GM23338 (cell line): Measurements from ENCODE around the gene MPRIP. TPM values are rescaled to one million over a fixed set of nuclear protein-coding genes. Genes with fewer than 3 reads are reported as not detected.
A peak's percentile ranks its signal among the peaks of the same experiment; 100 is the strongest.

ENCODE experiments used
- ATAC-seq: fragments of 200-7000 bp; cut with Tn5 transposase; 3 replicates; pipeline ENCODE4 v1.9.1; 2020
- DNase-seq: peaks from one replicate; pipeline ENCODE4 v3.0.0-alpha.2; 2015; ENCODE audit warnings: low spot score
- H2AFZ ChIP-seq: fragments of 200-600 bp; sonication (generic); 2 replicates; pipeline ENCODE4 v1.8.0; 2016; ENCODE audit warnings: antibody characterized with exemption, mild to moderate bottlenecking, moderate library complexity
- H3F3A ChIP-seq: fragments of 200-600 bp; sonication (generic); replicated peaks from 2 replicates; pipeline ENCODE4 v1.8.0; 2017; ENCODE audit warnings: antibody characterized with exemption, mixed run types, low read depth
- H3K27ac ChIP-seq: fragments of 200-600 bp; sonication (generic); 2 replicates; pipeline ENCODE4 v1.6.1; 2016; ENCODE audit warnings: low read depth
- H3K27me3 ChIP-seq: fragments of 200-600 bp; sonication (generic); 2 replicates; pipeline ENCODE4 v1.8.0; 2016; ENCODE audit warnings: mild to moderate bottlenecking, mixed run types, moderate library complexity; ENCODE audit not compliant: insufficient read depth
- H3K36me3 ChIP-seq: fragments of 200-600 bp; sonication (generic); 2 replicates; pipeline ENCODE4 v1.8.0; 2016; ENCODE audit warnings: mild to moderate bottlenecking; ENCODE audit not compliant: insufficient read depth
- H3K4me1 ChIP-seq: fragments of 200-600 bp; sonication (generic); 2 replicates; pipeline ENCODE4 v1.8.0; 2016; ENCODE audit warnings: mild to moderate bottlenecking, moderate library complexity; ENCODE audit not compliant: insufficient read depth
- H3K4me2 ChIP-seq: fragments of 200-600 bp; sonication (generic); 2 replicates; pipeline ENCODE4 v1.7.1; 2017; ENCODE audit warnings: mixed run types
- H3K4me3 ChIP-seq: fragments of 200-600 bp; sonication (generic); 2 replicates; pipeline ENCODE4 v1.6.1; 2016; ENCODE audit warnings: mixed run types
- H3K79me2 ChIP-seq: fragments of 200-600 bp; sonication (generic); replicated peaks from 2 replicates; pipeline ENCODE4 v1.8.0; 2017; ENCODE audit warnings: mild to moderate bottlenecking; ENCODE audit not compliant: insufficient read depth
- H3K9me2 ChIP-seq: fragments of 200-600 bp; sonication (generic); 2 replicates; pipeline ENCODE4 v1.8.0; 2017; ENCODE audit not compliant: insufficient read depth
- H4K20me1 ChIP-seq: fragments of 200-600 bp; sonication (generic); replicated peaks from 2 replicates; pipeline ENCODE4 v1.8.0; 2017; ENCODE audit warnings: mild to moderate bottlenecking; ENCODE audit not compliant: insufficient read depth
- H3K27ac Mint-ChIP-seq: 2 replicates; pipeline ENCODE4 v1.8.0; 2020; ENCODE audit warnings: inconsistent platforms, mild to moderate bottlenecking, moderate library complexity, mixed read lengths
- H3K27me3 Mint-ChIP-seq: 3 replicates; pipeline ENCODE4 v1.8.0; 2022; ENCODE audit warnings: low read depth, mild to moderate bottlenecking, moderate library complexity, mixed read lengths, inconsistent platforms; ENCODE audit not compliant: insufficient read depth, poor library complexity
- H3K36me3 Mint-ChIP-seq: 3 replicates; pipeline ENCODE4 v1.8.0; 2021; ENCODE audit warnings: low read depth, mild to moderate bottlenecking, inconsistent platforms, moderate library complexity, mixed read lengths
- H3K4me1 Mint-ChIP-seq: 3 replicates; pipeline ENCODE4 v1.8.0; 2020; ENCODE audit warnings: mild to moderate bottlenecking, inconsistent platforms, mixed read lengths
- H3K4me3 Mint-ChIP-seq: 3 replicates; pipeline ENCODE4 v1.8.0; 2021; ENCODE audit warnings: moderate library complexity, mild to moderate bottlenecking, inconsistent platforms, mixed read lengths
- H3K9me3 Mint-ChIP-seq: 3 replicates; pipeline ENCODE4 v1.8.0; 2020; ENCODE audit warnings: moderate library complexity, mild to moderate bottlenecking, inconsistent platforms, mixed read lengths
- CTCF ChIP-seq, 2 experiments: fragments of 200-600 bp in 1 of 2; sonication (generic) in 1 of 2; conservative IDR thresholded peaks; 2 replicates each; pipeline versions ENCODE4 v1.5.1 to v1.6.1; 2016 to 2017; ENCODE audit warnings: antibody characterized with exemption in 2 of 2, low read depth in 2 of 2, mild to moderate bottlenecking in 2 of 2, moderate library complexity in 1 of 2
- ETS1 ChIP-seq: IDR thresholded peaks from 2 replicates; pipeline ENCODE4 v1.6.1; 2016; ENCODE audit warnings: antibody characterized with exemption
- EZH2phosphoT487 ChIP-seq: fragments of 200-600 bp; sonication (generic); IDR thresholded peaks from one replicate; pipeline ENCODE4 v1.8.1; 2018; ENCODE audit warnings: antibody characterized with exemption; ENCODE audit not compliant: unreplicated experiment
- JUNB ChIP-seq: IDR thresholded peaks from one replicate; pipeline ENCODE4 v1.6.1; 2016; ENCODE audit warnings: antibody characterized with exemption; ENCODE audit not compliant: unreplicated experiment
- STAT1 ChIP-seq: IDR thresholded peaks from one replicate; pipeline ENCODE4 v1.6.1; 2016; ENCODE audit warnings: antibody characterized with exemption; ENCODE audit not compliant: unreplicated experiment
- polyA plus RNA-seq: library from polyadenylated mRNA; unstranded; fragments of >200 nt; fragmentation: Nextera tagmentation; extraction: Ambion mirVana; gene quantifications from 2 replicates; pipeline ENCODE4 v1.2.1, GENCODE V29; 2016
- total RNA-seq: library from RNA; depleted of rRNA; stranded (reverse); fragments of >200 nt; shearing (Covaris generic); gene quantifications from 2 replicates; pipeline ENCODE4 v1.2.3, GENCODE V29; 2014

The MPRIP gene
- total and polyA plus RNA-seq, 2 experiments from 2014 or later = 39.3 to 113 TPM

GRCh38 chr17:17032131-17032692 is 10.0 kb upstream of the MPRIP start:
- H3K4me1 Mint-ChIP-seq = peaks cover 31% of the 10 kb centered on the region
- peaks cover 4% of the 10 kb centered on the region for H3K27me3 Mint-ChIP-seq
- no peaks in the 10 kb centered on the region for H3K9me2 ChIP-seq
- H2AFZ ChIP-seq = no peak overlapping the region
- no peaks in the 10 kb centered on the region for H3F3A ChIP-seq
- TF ChIP-seq CTCF (conservative IDR thresholded peaks at IDR 0.05; ENCODE audit: low read depth in 2 of 2) = 0 out of 4 replicates have a peak, but pooled peaks of 1 of the 2 experiments have one; percentile 6
- no peak for TF ChIP-seq ETS1
- H3K27me3 ChIP-seq = no peaks in the 10 kb centered on the region
- DNase-seq (no peak), ATAC-seq (no peak)
- H4K20me1 ChIP-seq = no peaks in the 10 kb centered on the region
- H3K27ac ChIP-seq = no peak overlapping the region
- H3K79me2 ChIP-seq = no peaks in the 10 kb centered on the region
- no peak overlapping the region for H3K4me2 ChIP-seq
- H3K9me3 Mint-ChIP-seq = no peaks in the 10 kb centered on the region
- no peak overlapping the region for H3K4me3 ChIP-seq
- H3K36me3 ChIP-seq = no peaks in the 10 kb centered on the region
- H3K27ac Mint-ChIP-seq = no peak overlapping the region
- H3K4me3 Mint-ChIP-seq = no peak overlapping the region
- no peaks in the 10 kb centered on the region for H3K36me3 Mint-ChIP-seq
- H3K4me1 ChIP-seq = peaks cover 18% of the 10 kb centered on the region

GRCh38 chr17:17033466-17033865 is 8.8 kb upstream of the MPRIP start:
- H3K4me2 ChIP-seq = no peak overlapping the region
- Mint-ChIP-seq H3K9me3 (no peaks in the 10 kb centered on the region), H3K36me3 (no peaks in the 10 kb centered on the region), H3K4me1 (peaks cover 23% of the 10 kb centered on the region), H3K27me3 (peaks cover 8% of the 10 kb centered on the region), H3K4me3 (no peak overlapping the region), H3K27ac (no peak overlapping the region)
- no peak for TF ChIP-seq JUNB
- no peak for TF ChIP-seq EZH2phosphoT487
- TF ChIP-seq STAT1 = no peak
- TF ChIP-seq ETS1 = no peak
- no peaks in the 10 kb centered on the region for H4K20me1 ChIP-seq
- no peak overlapping the region for H3K4me3 ChIP-seq
- DNase-seq (no peak), ATAC-seq (no peak)
- H3K27me3 ChIP-seq = no peaks in the 10 kb centered on the region
- H3K27ac ChIP-seq = no peak overlapping the region
- H3F3A ChIP-seq = no peaks in the 10 kb centered on the region
- H3K4me1 ChIP-seq = peaks cover 18% of the 10 kb centered on the region
- no peaks in the 10 kb centered on the region for H3K79me2 ChIP-seq
- H3K9me2 ChIP-seq = no peaks in the 10 kb centered on the region
- H3K36me3 ChIP-seq = no peaks in the 10 kb centered on the region
- no peak overlapping the region for H2AFZ ChIP-seq

- no peak overlapping the region for H3K4me3 ChIP-seq
- H3K4me1 Mint-ChIP-seq = peaks cover 18% of the 10 kb centered on the region
- H4K20me1 ChIP-seq = no peaks in the 10 kb centered on the region
- H3K9me2 ChIP-seq = no peaks in the 10 kb centered on the region
- no peaks in the 10 kb centered on the region for H3F3A ChIP-seq
- no peaks in the 10 kb centered on the region for H3K79me2 ChIP-seq
- ATAC-seq (no peak), DNase-seq (no peak)
- TF ChIP-seq CTCF (conservative IDR thresholded peaks at IDR 0.05; ENCODE audit: low read depth in 2 of 2) (no peak), EZH2phosphoT487 (no peak)
- H3K4me1 ChIP-seq = peaks cover 12% of the 10 kb centered on the region
- H3K4me3 Mint-ChIP-seq = no peak overlapping the region
- H3K27me3 Mint-ChIP-seq = peaks cover 8% of the 10 kb centered on the region
- H2AFZ ChIP-seq = no peak overlapping the region
- H3K27ac Mint-ChIP-seq = no peak overlapping the region
- H3K27ac ChIP-seq = no peak overlapping the region
- no peaks in the 10 kb centered on the region for H3K36me3 Mint-ChIP-seq
- H3K27me3 ChIP-seq = no peaks in the 10 kb centered on the region
- no peaks in the 10 kb centered on the region for H3K36me3 ChIP-seq
- no peak overlapping the region for H3K4me2 ChIP-seq
- H3K9me3 Mint-ChIP-seq = no peaks in the 10 kb centered on the region
Observed at GRCh38 chr17:17034026-17034425, 8.2 kb upstream of the MPRIP start.
